Hematopoietic multipotent progenitor cell treated with erythropoietin and hydrocortisone succinate and interleukin-3 and kit ligand, for 17 days (in vitro differentiated cells): ENCODE results near the gene ZNF791.
"Not testable (repeated sequence)": the region's sequence is repeated elsewhere in the genome, so short reads cannot be mapped to it uniquely, and the experiment has no call there.

ENCODE experiments used
- DNase-seq: peaks from one replicate; pipeline ENCODE4 v3.0.0-alpha.2; 2015; ENCODE audit warnings: low spot score

The ZNF791 gene

GRCh38 chr19:12629215-12629614 is 18.5 kb downstream of the ZNF791 start:
- DNase-seq = no peak

- DNase-seq = no peak
These were observed 25.9 kb downstream of the ZNF791 start for GRCh38 chr19:12636631-12637030.

- no peak for DNase-seq
These were observed 28.0 kb downstream of the ZNF791 start for GRCh38 chr19:12638611-12639182.

- DNase-seq = peak; percentile 64
These were observed 29.3 kb downstream of the ZNF791 start for GRCh38 chr19:12639901-12640613.

GRCh38 chr19:12641456-12641855 is 30.7 kb downstream of the ZNF791 start:
- DNase-seq = no peak

GRCh38 chr19:12642506-12642905 is 31.8 kb downstream of the ZNF791 start:
- no peak for DNase-seq

- not testable (repeated sequence) for DNase-seq
These were observed 33.0 kb downstream of the ZNF791 start for GRCh38 chr19:12643716-12644115.

- no peak for DNase-seq
These were observed 35.8 kb downstream of the ZNF791 start for GRCh38 chr19:12646551-12646950.

GRCh38 chr19:12647047-12647446 is 36.3 kb downstream of the ZNF791 start:
- DNase-seq = no peak

- DNase-seq = peak; percentile 33
These were observed 36.9 kb downstream of the ZNF791 start for GRCh38 chr19:12647490-12648071.

- no peak for DNase-seq
These were observed 37.4 kb downstream of the ZNF791 start for GRCh38 chr19:12648088-12648487.

GRCh38 chr19:12649941-12650340 is 39.2 kb downstream of the ZNF791 start:
- no peak for DNase-seq

- no peak for DNase-seq
These were observed 41.5 kb downstream of the ZNF791 start for GRCh38 chr19:12652219-12652618.

- no peak for DNase-seq
These were observed 44.8 kb downstream of the ZNF791 start for GRCh38 chr19:12655546-12655945.

- no peak for DNase-seq
These were observed 46.3 kb downstream of the ZNF791 start for GRCh38 chr19:12656899-12657571.

GRCh38 chr19:12657966-12658365 is 47.2 kb downstream of the ZNF791 start:
- no peak for DNase-seq

- no peak for DNase-seq
These were observed 50.3 kb downstream of the ZNF791 start for GRCh38 chr19:12660980-12661379.

- peak; percentile 57 for DNase-seq
These were observed 53.9 kb downstream of the ZNF791 start for GRCh38 chr19:12664406-12665280.

- DNase-seq = no peak
These were observed 54.5 kb downstream of the ZNF791 start for GRCh38 chr19:12665281-12665573.

- DNase-seq = no peak
These were observed 55.0 kb downstream of the ZNF791 start for GRCh38 chr19:12665671-12666264.

- peak; percentile 79 for DNase-seq
These were observed 55.7 kb downstream of the ZNF791 start, which contains the start of the genes MAN2B1 and WDR83 for GRCh38 chr19:12666265-12667048. Gene MAN2B1, minus strand, starts transcription at chr19:12666742. Its CDS starts 41 bp downstream, at chr19:12666701. Gene WDR83, plus strand, starts transcription at chr19:12666807. Its CDS starts 2,984 bp downstream, at chr19:12669791.
